HEK293 (cell line): ENCODE results near the gene TOR1AIP2.

Experiments
- CTCF ChIA-PET: fragments of 350-600 bp; formaldehyde crosslinking; extraction: SDS; loops from one replicate; lab custom pipeline; 2021; ENCODE audit warnings: antibody characterized with exemption; lab: Yijun Ruan, JAX
- POLR2A ChIA-PET: fragments of 300-600 bp; formaldehyde crosslinking; extraction: SDS; loops from one replicate; lab custom pipeline; 2020; ENCODE audit warnings: antibody characterized with exemption, inconsistent platforms; lab: Yijun Ruan, JAX
- H3K27ac ChIP-seq: fragments of 200-500 bp; sonication (Bioruptor generic); 2 replicates; pipeline ENCODE4 v1.5.1; 2014; ENCODE audit warnings: low read depth, low read length, control low read depth, inconsistent platforms; ENCODE audit errors: extremely low read depth
- H3K36me3 ChIP-seq, 2 experiments: fragments of 200-500 bp in 1 of 2; sonication (Bioruptor generic) in 1 of 2; 1 replicate in 1 of 2; 2 replicates in 1 of 2; pipeline ENCODE4 v1.5.1; 2014 to 2017; ENCODE audit warnings: inconsistent platforms in 2 of 2, low read length in 2 of 2; ENCODE audit not compliant: control insufficient read depth in 2 of 2, insufficient read depth in 1 of 2
- H3K4me1 ChIP-seq: fragments of 200-500 bp; sonication (Bioruptor generic); 2 replicates; pipeline ENCODE4 v1.5.1; 2014; ENCODE audit warnings: mild to moderate bottlenecking, low read length, inconsistent platforms; ENCODE audit not compliant: control insufficient read depth, insufficient read depth
- H3K4me3 ChIP-seq: 2 replicates; pipeline ENCODE4 v1.5.1; 2011; ENCODE audit warnings: low read depth, mild to moderate bottlenecking, control low read depth, low read length, moderate library complexity
- H3K9me3 ChIP-seq: fragments of 200-500 bp; sonication (Bioruptor generic); 2 replicates; pipeline ENCODE4 v1.5.1; 2014; ENCODE audit warnings: low read depth, low read length, inconsistent platforms; ENCODE audit not compliant: control insufficient read depth, insufficient read depth
- EGR2 ChIP-seq: fragments of 450-650 bp; formaldehyde crosslinking; IDR thresholded peaks from 2 replicates; pipeline ENCODE4 v1.5.1; 2016; ENCODE audit warnings: low read depth, missing biosample characterization, missing genetic modification characterization
- PRDM1 ChIP-seq: fragments of 450-650 bp; formaldehyde crosslinking; IDR thresholded peaks from 2 replicates; pipeline ENCODE4; 2016; ENCODE audit warnings: missing biosample characterization, missing genetic modification characterization
- WT1 ChIP-seq: fragments of 450-650 bp; formaldehyde crosslinking; IDR thresholded peaks from 2 replicates; pipeline ENCODE4 v1.5.1; 2016; ENCODE audit warnings: missing biosample characterization, missing genetic modification characterization
- YY2 ChIP-seq: fragments of 450-650 bp; formaldehyde crosslinking; IDR thresholded peaks from 2 replicates; pipeline ENCODE4 v1.5.1; 2016; ENCODE audit warnings: missing biosample characterization, missing genetic modification characterization
- ZBTB49 ChIP-seq: fragments of 450-650 bp; formaldehyde crosslinking; IDR thresholded peaks from 2 replicates; pipeline ENCODE4 v1.5.1; 2016; ENCODE audit warnings: missing biosample characterization, missing genetic modification characterization, low read depth
- ZFHX2 ChIP-seq: fragments of 450-650 bp; formaldehyde crosslinking; conservative IDR thresholded peaks from 2 replicates; pipeline ENCODE4 v1.5.1; 2016; ENCODE audit warnings: missing biosample characterization, missing genetic modification characterization
- ZFP3 ChIP-seq: fragments of 450-650 bp; formaldehyde crosslinking; IDR thresholded peaks from 2 replicates; pipeline ENCODE4 v1.5.1; 2016; ENCODE audit warnings: low read depth, missing biosample characterization, missing genetic modification characterization
- ZIC2 ChIP-seq: fragments of 450-650 bp; formaldehyde crosslinking; IDR thresholded peaks from 2 replicates; pipeline ENCODE4 v1.5.1; 2016; ENCODE audit warnings: missing biosample characterization, missing genetic modification characterization
- ZNF121 ChIP-seq: fragments of 450-650 bp; formaldehyde crosslinking; IDR thresholded peaks from 2 replicates; pipeline ENCODE4 v1.5.1; 2016; ENCODE audit warnings: missing biosample characterization, missing genetic modification characterization
- ZNF423 ChIP-seq: fragments of 450-650 bp; formaldehyde crosslinking; IDR thresholded peaks from 2 replicates; pipeline ENCODE4 v1.5.1; 2016; ENCODE audit warnings: missing biosample characterization, missing genetic modification characterization
- ZNF521 ChIP-seq: fragments of 450-650 bp; formaldehyde crosslinking; IDR thresholded peaks from 2 replicates; pipeline ENCODE4 v1.5.1; 2017; ENCODE audit warnings: missing biosample characterization, mild to moderate bottlenecking, missing genetic modification characterization
- ZNF544 ChIP-seq: fragments of 450-650 bp; formaldehyde crosslinking; IDR thresholded peaks from 2 replicates; pipeline ENCODE4 v1.5.0; 2017; ENCODE audit warnings: missing biosample characterization, missing genetic modification characterization
- ZNF624 ChIP-seq: fragments of 450-650 bp; formaldehyde crosslinking; IDR thresholded peaks from 2 replicates; pipeline ENCODE4 v1.5.1; 2017; ENCODE audit warnings: missing biosample characterization, missing genetic modification characterization
- ZNF645 ChIP-seq: fragments of 450-650 bp; formaldehyde crosslinking; IDR thresholded peaks from 2 replicates; pipeline ENCODE4; 2016; ENCODE audit warnings: missing biosample characterization, missing genetic modification characterization
- ZNF792 ChIP-seq: fragments of 450-650 bp; formaldehyde crosslinking; IDR thresholded peaks from 2 replicates; pipeline ENCODE4 v1.5.1; 2016; ENCODE audit warnings: missing biosample characterization, missing genetic modification characterization
- ZNF843 ChIP-seq: fragments of 450-650 bp; formaldehyde crosslinking; IDR thresholded peaks from 2 replicates; pipeline ENCODE4 v1.5.1; 2016; ENCODE audit warnings: missing biosample characterization, missing genetic modification characterization

TOR1AIP2 gene

GRCh38 chr1:179800481-179800880 is 77.1 kb downstream of the TOR1AIP2 start:
- Histone ChIP-seq H3K36me3 (no peaks in the 10 kb centered on the region), H3K4me3 (no peak overlapping the region), H3K9me3 (no peaks in the 10 kb centered on the region), H3K27ac (no peak overlapping the region), H3K4me1 (no peaks in the 10 kb centered on the region)
- ChIA-PET CTCF (interaction anchor here (3.1 to 8.0 kb wide), 2 partner anchors 11 to 93 kb away, joined by 12 to 89 read pairs; no protein-coding TSS in a partner anchor), POLR2A (no interaction called here)
- TF ChIP-seq ZNF544: no peak
- no peak for TF ChIP-seq ZFP3 (tag by site-specific recombination)
- TF ChIP-seq ZFHX2 (tag by site-specific recombination): no peak
- no peak for TF ChIP-seq ZBTB49
- no peak for TF ChIP-seq ZNF521

GRCh38 chr1:179798864-179799516 is 78.6 kb downstream of the TOR1AIP2 start:
- no peaks in the 10 kb centered on the region for H3K9me3 ChIP-seq
- H3K4me3 ChIP-seq: no peak overlapping the region
- TF ChIP-seq PRDM1: 0 out of 2 replicates have a peak, but pooled peaks have one; percentile 15
- TF ChIP-seq ZNF423 (tag by site-specific recombination): no peak
- CTCF ChIA-PET: interaction anchor here (8.0 kb wide), 1 partner anchor 13 kb away, joined by 89 read pairs; no protein-coding TSS in a partner anchor
- no peaks in the 10 kb centered on the region for H3K4me1 ChIP-seq
- H3K36me3 ChIP-seq: no peaks in the 10 kb centered on the region
- POLR2A ChIA-PET: no interaction called here
- H3K27ac ChIP-seq: no peak overlapping the region

- CTCF ChIA-PET: interaction anchor here (1.5 to 8.0 kb wide), 2 partner anchors 13 to 92 kb away, joined by 7 to 89 read pairs; no protein-coding TSS in a partner anchor
- H3K4me1 ChIP-seq: no peaks in the 10 kb centered on the region
- H3K36me3 ChIP-seq: no peaks in the 10 kb centered on the region
- POLR2A ChIA-PET: no interaction called here
- no peak overlapping the region for H3K27ac ChIP-seq
- H3K9me3 ChIP-seq: no peaks in the 10 kb centered on the region
- no peak overlapping the region for H3K4me3 ChIP-seq
- TF ChIP-seq ZNF843 (tag by site-specific recombination): no peak
- TF ChIP-seq YY2 (tag by site-specific recombination): no peak
- no peak for TF ChIP-seq ZNF121 (tag by site-specific recombination)
- TF ChIP-seq ZNF624 (tag by site-specific recombination): no peak
Observed at GRCh38 chr1:179798213-179798863, 79.3 kb downstream of the TOR1AIP2 start.

- no peak overlapping the region for H3K27ac ChIP-seq
- H3K9me3 ChIP-seq: no peaks in the 10 kb centered on the region
- CTCF ChIA-PET: interaction anchor here (8.0 kb wide), 1 partner anchor 17 kb away, joined by 89 read pairs; no protein-coding TSS in a partner anchor
- TF ChIP-seq ZIC2 (tag by site-specific recombination) (peak; percentile 52; the same call in 1 of the 2 replicates), WT1 (tag by site-specific recombination) (peak; percentile 96), PRDM1 (no peak), ZFHX2 (tag by site-specific recombination) (0 out of 2 replicates have a peak, but pooled peaks have one; percentile 17), EGR2 (peak; percentile 50), ZNF792 (tag by site-specific recombination) (no peak), ZNF645 (tag by site-specific recombination) (no peak)
- H3K36me3 ChIP-seq: no peaks in the 10 kb centered on the region
- H3K4me1 ChIP-seq: no peaks in the 10 kb centered on the region
- H3K4me3 ChIP-seq: no peak overlapping the region
- POLR2A ChIA-PET: no interaction called here
Observed at GRCh38 chr1:179794669-179795068, 82.9 kb downstream of the TOR1AIP2 start.
